ENCODE results near the gene CAPN9.

- no peak for TF ChIP-seq POLR2AphosphoS5 (IDR thresholded peaks at IDR 0.05; ENCODE audit: borderline replicate concordance, low read depth, low read length)
- TF ChIP-seq EZH2 (IDR thresholded peaks at IDR 0.05) = no peak
Measured at GRCh38 chr1:230833511-230833910, 86.3 kb downstream of the CAPN9 start.

Measured in SK-N-MC (cell line).